ENCODE data around the gene GPR39. TPM values are rescaled to one million over a fixed set of nuclear protein-coding genes. Genes with fewer than 3 reads are reported as not detected.

The GPR39 gene
- total RNA-seq, 1 experiment from 2014 or later = 0.50 TPM

DNA sequence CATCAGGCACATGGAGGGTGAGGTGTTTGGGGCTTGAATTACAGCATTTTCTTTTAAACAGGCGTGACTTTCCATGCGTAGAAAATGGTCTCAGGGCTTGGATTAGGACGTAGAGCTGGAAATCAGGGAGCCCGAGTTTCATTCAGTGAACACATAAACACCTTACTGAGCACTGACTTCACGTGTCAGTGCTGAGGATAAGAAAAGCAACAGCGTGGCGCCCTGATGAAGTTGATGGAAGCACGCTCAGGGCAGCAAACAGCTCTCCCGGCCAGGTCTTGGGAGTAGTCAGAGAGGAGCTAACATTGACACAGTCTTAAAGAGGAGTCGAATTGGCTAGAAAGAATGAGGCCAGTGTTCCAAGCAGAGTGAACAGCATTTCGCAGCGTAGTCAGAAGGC, 142.7 kb downstream of the GPR39 start:
- H3K56ac ChIP-seq (ENCODE audit: insufficient read length, low read depth, low read length) = no peak overlapping the region
- H3K14ac ChIP-seq (ENCODE audit: insufficient read depth, low read length) = no peak overlapping the region
- no peak overlapping the region for H2BK20ac ChIP-seq (ENCODE audit: low read depth, low read length, poor library complexity, severe bottlenecking)
- H3K4me1 ChIP-seq (ENCODE audit: insufficient read depth, low read length) = no peaks in the 10 kb centered on the region
- no peaks in the 10 kb centered on the region for H3K23me2 ChIP-seq (ENCODE audit: insufficient read length, low read depth, low read length, poor library complexity, severe bottlenecking)
- no peak overlapping the region for H2BK15ac ChIP-seq (ENCODE audit: low read depth, low read length)
- no peak overlapping the region for H3K23ac ChIP-seq (ENCODE audit: insufficient read length, low read depth, low read length)
- H3K36me3 Mint-ChIP-seq (ENCODE audit: insufficient read depth in 1 of 3, low read depth in 3 of 3) = no peaks in the 10 kb centered on the region; a peak in 1 of 7 replicates
- TF ChIP-seq, protein P1, sequence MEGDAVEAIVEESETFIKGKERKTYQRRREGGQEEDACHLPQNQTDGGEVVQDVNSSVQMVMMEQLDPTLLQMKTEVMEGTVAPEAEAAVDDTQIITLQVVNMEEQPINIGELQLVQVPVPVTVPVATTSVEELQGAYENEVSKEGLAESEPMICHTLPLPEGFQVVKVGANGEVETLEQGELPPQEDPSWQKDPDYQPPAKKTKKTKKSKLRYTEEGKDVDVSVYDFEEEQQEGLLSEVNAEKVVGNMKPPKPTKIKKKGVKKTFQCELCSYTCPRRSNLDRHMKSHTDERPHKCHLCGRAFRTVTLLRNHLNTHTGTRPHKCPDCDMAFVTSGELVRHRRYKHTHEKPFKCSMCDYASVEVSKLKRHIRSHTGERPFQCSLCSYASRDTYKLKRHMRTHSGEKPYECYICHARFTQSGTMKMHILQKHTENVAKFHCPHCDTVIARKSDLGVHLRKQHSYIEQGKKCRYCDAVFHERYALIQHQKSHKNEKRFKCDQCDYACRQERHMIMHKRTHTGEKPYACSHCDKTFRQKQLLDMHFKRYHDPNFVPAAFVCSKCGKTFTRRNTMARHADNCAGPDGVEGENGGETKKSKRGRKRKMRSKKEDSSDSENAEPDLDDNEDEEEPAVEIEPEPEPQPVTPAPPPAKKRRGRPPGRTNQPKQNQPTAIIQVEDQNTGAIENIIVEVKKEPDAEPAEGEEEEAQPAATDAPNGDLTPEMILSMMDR (conservative IDR thresholded peaks at IDR 0.05) = no peak
- H3K4ac ChIP-seq (ENCODE audit: low read depth, low read length) = no peak overlapping the region
- H3K4me2 ChIP-seq (ENCODE audit: insufficient read depth, insufficient read length, low read length) = no peak overlapping the region
- no peaks in the 10 kb centered on the region; the same call in 1 of the 2 replicates for H3K27me3 Mint-ChIP-seq (ENCODE audit: low read depth)
- H3K9me3 ChIP-seq (ENCODE audit: control insufficient read depth, low read depth, low read length) = no peaks in the 10 kb centered on the region
- H3K18ac ChIP-seq (ENCODE audit: insufficient read length, low read depth, low read length) = no peak overlapping the region
- no peak overlapping the region for H4K91ac ChIP-seq (ENCODE audit: insufficient read length, low read depth, low read length)
- no peaks in the 10 kb centered on the region for H3K79me2 ChIP-seq (ENCODE audit: insufficient read depth, low read length)
- peaks cover 10 to 11% of the 10 kb centered on the region in 2 experiments for H3K4me1 Mint-ChIP-seq
- H2AK5ac ChIP-seq (ENCODE audit: insufficient read length, low read length) = no peak overlapping the region
- no peak overlapping the region for H4K5ac ChIP-seq (ENCODE audit: insufficient read length, low read depth, low read length)
- no peaks in the 10 kb centered on the region; a peak in 1 of 5 replicates for H3K9me3 Mint-ChIP-seq
- H3K79me1 ChIP-seq (ENCODE audit: insufficient read depth, low read depth, low read length, poor library complexity, severe bottlenecking) = no peaks in the 10 kb centered on the region
- no peak overlapping the region for H3K27ac ChIP-seq (ENCODE audit: insufficient read length, low read depth, low read length)
- no peaks in the 10 kb centered on the region for H3K27me3 ChIP-seq (ENCODE audit: insufficient read depth, low read length)
- no peak overlapping the region for H2AFZ ChIP-seq (ENCODE audit: low read length)
- H3T11ph ChIP-seq (ENCODE audit: low read length) = no peak overlapping the region
- no peak overlapping the region for H4K8ac ChIP-seq (replicated peaks; ENCODE audit: insufficient read length, low read depth, low read length)
- H2BK5ac ChIP-seq (ENCODE audit: insufficient read length, low read length) = no peak overlapping the region
- no peak overlapping the region for H2BK120ac ChIP-seq (ENCODE audit: low read depth, low read length, poor library complexity, severe bottlenecking)
- H4K20me1 ChIP-seq (ENCODE audit: control insufficient read depth, insufficient read depth, insufficient read length) = no peaks in the 10 kb centered on the region
- no peak overlapping the region for H3K9ac ChIP-seq (ENCODE audit: extremely low read depth, insufficient read length, low read length)
- no CpG with 5 or more reads among the region's 12 CpGs for WGBS (ENCODE audit: extremely low coverage, insufficient read length, low lambda C conversion rate)
- H3K27ac Mint-ChIP-seq = no peak overlapping the region
- DNase-seq = no peak
- H3K4me3 Mint-ChIP-seq = no peak overlapping the region
- H2BK12ac ChIP-seq (ENCODE audit: insufficient read length, low read depth, low read length) = no peak overlapping the region

Measured in H9 (cell line).